ENCODE data around the gene KCNK17. TPM values are rescaled to one million over a fixed set of nuclear protein-coding genes. Genes with fewer than 3 reads are reported as not detected.

The KCNK17 gene
- total RNA-seq, 4 donors from 2014 or later = not detected

GRCh38 chr6:39333644-39334438 lies 19.6 kb upstream of the KCNK17 start:
- TF ChIP-seq, protein P1, sequence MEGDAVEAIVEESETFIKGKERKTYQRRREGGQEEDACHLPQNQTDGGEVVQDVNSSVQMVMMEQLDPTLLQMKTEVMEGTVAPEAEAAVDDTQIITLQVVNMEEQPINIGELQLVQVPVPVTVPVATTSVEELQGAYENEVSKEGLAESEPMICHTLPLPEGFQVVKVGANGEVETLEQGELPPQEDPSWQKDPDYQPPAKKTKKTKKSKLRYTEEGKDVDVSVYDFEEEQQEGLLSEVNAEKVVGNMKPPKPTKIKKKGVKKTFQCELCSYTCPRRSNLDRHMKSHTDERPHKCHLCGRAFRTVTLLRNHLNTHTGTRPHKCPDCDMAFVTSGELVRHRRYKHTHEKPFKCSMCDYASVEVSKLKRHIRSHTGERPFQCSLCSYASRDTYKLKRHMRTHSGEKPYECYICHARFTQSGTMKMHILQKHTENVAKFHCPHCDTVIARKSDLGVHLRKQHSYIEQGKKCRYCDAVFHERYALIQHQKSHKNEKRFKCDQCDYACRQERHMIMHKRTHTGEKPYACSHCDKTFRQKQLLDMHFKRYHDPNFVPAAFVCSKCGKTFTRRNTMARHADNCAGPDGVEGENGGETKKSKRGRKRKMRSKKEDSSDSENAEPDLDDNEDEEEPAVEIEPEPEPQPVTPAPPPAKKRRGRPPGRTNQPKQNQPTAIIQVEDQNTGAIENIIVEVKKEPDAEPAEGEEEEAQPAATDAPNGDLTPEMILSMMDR (IDR thresholded peaks at IDR 0.05; ENCODE audit: low read depth) = no peak

- TF ChIP-seq, protein P1 (IDR thresholded peaks at IDR 0.05; ENCODE audit: low read depth) = no peak
Measured at GRCh38 chr6:39330476-39330875, 16.3 kb upstream of the KCNK17 start.

- TF ChIP-seq, protein P1 (IDR thresholded peaks at IDR 0.05; ENCODE audit: low read depth) = no peak
Measured at GRCh38 chr6:39330057-39330456, 15.8 kb upstream of the KCNK17 start.

- TF ChIP-seq, protein P1 (IDR thresholded peaks at IDR 0.05; ENCODE audit: low read depth) = no peak
Measured at GRCh38 chr6:39328066-39328465, 13.8 kb upstream of the KCNK17 start.

- TF ChIP-seq, protein P1 (IDR thresholded peaks at IDR 0.05; ENCODE audit: low read depth) = no peak
Measured at GRCh38 chr6:39327507-39327906, 13.3 kb upstream of the KCNK17 start.

GRCh38 chr6:39322306-39322850 lies 8.2 kb upstream of the KCNK17 start, which contains the start of gene KCNK16:
TSS of gene KCNK16 (minus strand) at chr6:39322702. CDS start at chr6:39322540, 162 bp downstream.
- TF ChIP-seq, protein P1 (IDR thresholded peaks at IDR 0.05; ENCODE audit: low read depth) = no peak

DNA sequence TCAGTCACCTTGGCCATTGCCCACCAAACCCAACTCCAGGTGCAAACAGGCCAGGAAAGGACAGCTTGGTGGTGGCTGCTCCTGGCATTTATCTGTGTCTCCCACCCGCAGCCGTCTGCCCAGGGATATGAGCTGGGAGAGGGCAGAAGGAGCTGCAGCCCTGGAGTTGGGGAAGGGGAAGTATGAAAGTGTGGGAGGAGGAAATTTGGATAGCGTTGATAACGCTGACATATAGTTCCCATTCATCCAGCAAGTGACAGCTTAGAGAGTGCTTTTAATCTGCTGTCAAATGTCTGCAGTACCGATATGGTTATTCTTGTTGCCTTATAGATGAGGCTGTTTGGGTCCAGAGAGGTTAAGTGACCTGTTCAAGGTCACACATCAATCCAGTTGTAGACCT lies 7.5 kb upstream of the KCNK17 start:
- TF ChIP-seq, protein P1 (IDR thresholded peaks at IDR 0.05; ENCODE audit: low read depth) = no peak

Data from subcutaneous adipose tissue (tissue), 4 donors.